Measurements from ENCODE around the gene KCTD16. TPM values are rescaled to one million over a fixed set of nuclear protein-coding genes. Genes with fewer than 3 reads are reported as not detected.

KCTD16 gene
- polyA plus RNA-seq, 1 of the 3 experiments (the other 2 are of a cell fraction), result 0.03 TPM

DNA sequence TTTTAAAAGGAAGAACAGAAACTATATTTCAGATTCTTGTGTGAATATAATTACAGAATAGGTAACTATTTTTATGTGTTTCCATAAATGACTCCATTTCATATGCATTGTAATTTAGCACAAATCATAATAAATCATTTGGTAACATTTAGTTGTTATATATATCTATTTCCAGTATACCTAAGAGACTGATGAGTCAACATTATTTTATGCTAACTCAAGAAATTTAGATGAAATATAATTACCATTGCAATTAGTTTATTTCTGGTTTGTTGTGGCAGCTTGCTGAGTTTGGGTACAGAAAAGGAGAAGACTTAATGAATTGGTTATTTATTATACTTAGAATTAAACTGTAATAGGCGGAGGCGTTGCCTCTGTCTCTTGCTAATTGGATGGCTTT is 314.9 kb downstream of the KCTD16 start (continued):
- no peak for TF ChIP-seq RXRA (IDR thresholded peaks at IDR 0.05; ENCODE audit: borderline replicate concordance, low read depth)
- no peak for TF ChIP-seq TAF1 (IDR thresholded peaks at IDR 0.05; ENCODE audit: borderline replicate concordance, low read depth, low read length)
- TF ChIP-seq EP300 (IDR thresholded peaks at IDR 0.05; ENCODE audit: borderline replicate concordance in 1 of 2, low read depth in 1 of 2, low read length in 1 of 2), result no peak
- TF ChIP-seq ELF1 (IDR thresholded peaks at IDR 0.05), result no peak

DNA sequence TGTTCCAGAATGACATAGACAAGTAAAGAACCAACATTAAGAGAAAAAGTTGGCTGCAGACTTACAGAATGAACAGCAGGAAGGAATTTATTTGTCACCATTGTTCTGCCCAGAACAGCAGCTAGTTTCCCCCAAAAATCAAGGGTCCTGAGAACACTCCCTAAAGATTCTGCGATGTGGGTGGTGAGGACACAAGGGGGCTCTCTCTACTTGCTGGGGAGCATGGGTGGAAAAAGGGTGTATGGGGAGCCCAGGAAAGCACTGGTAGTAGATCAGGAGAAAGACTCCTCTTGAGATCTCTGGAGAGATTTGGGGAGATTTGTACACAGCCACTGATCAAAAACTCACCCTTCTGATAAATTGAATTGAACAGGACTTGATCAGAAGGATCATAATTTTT is 316.5 kb downstream of the KCTD16 start:
- Histone ChIP-seq H3F3A (replicated peaks; ENCODE audit: insufficient read depth) (peaks cover 5% of the 10 kb centered on the region), H3K79me2 (ENCODE audit: insufficient read depth) (no peaks in the 10 kb centered on the region), H3K9me2 (no peaks in the 10 kb centered on the region), H3K4me3 (ENCODE audit: low read depth in 2 of 2, low read length in 1 of 2) (no peak overlapping the region), H3K4me1 (ENCODE audit: control insufficient read depth in 1 of 2, insufficient read depth in 2 of 2, low read depth in 1 of 2, low read length in 1 of 2) (peaks cover 0 to 3% of the 10 kb centered on the region in 2 experiments; a peak in 2 of 4 replicates), H3K27ac (ENCODE audit: low read depth in 2 of 2, low read length in 1 of 2) (no peak overlapping the region), H3K27me3 (ENCODE audit: insufficient read depth) (no peaks in the 10 kb centered on the region), H3K9ac (no peak overlapping the region), H2AFZ (ENCODE audit: low read depth) (no peak overlapping the region), H3K9me3 (no peaks in the 10 kb centered on the region), H3K36me3 (replicated peaks in 1 of 2; ENCODE audit: control insufficient read depth in 1 of 2, insufficient read depth in 2 of 2, low read length in 1 of 2) (no peaks in the 10 kb centered on the region), H4K20me1 (ENCODE audit: insufficient read depth) (no peaks in the 10 kb centered on the region), H3K4me2 (no peak overlapping the region)
- TF ChIP-seq RXRA (IDR thresholded peaks at IDR 0.05; ENCODE audit: borderline replicate concordance, low read depth), result no peak
- TF ChIP-seq RCOR1 (IDR thresholded peaks at IDR 0.05; ENCODE audit: low read length), result no peak
- TF ChIP-seq CHD2 (IDR thresholded peaks at IDR 0.05; ENCODE audit: low read length, partially characterized antibody), result no peak
- no peak for TF ChIP-seq GABPA (IDR thresholded peaks at IDR 0.05; ENCODE audit: low read depth)
- TF ChIP-seq, protein P1, sequence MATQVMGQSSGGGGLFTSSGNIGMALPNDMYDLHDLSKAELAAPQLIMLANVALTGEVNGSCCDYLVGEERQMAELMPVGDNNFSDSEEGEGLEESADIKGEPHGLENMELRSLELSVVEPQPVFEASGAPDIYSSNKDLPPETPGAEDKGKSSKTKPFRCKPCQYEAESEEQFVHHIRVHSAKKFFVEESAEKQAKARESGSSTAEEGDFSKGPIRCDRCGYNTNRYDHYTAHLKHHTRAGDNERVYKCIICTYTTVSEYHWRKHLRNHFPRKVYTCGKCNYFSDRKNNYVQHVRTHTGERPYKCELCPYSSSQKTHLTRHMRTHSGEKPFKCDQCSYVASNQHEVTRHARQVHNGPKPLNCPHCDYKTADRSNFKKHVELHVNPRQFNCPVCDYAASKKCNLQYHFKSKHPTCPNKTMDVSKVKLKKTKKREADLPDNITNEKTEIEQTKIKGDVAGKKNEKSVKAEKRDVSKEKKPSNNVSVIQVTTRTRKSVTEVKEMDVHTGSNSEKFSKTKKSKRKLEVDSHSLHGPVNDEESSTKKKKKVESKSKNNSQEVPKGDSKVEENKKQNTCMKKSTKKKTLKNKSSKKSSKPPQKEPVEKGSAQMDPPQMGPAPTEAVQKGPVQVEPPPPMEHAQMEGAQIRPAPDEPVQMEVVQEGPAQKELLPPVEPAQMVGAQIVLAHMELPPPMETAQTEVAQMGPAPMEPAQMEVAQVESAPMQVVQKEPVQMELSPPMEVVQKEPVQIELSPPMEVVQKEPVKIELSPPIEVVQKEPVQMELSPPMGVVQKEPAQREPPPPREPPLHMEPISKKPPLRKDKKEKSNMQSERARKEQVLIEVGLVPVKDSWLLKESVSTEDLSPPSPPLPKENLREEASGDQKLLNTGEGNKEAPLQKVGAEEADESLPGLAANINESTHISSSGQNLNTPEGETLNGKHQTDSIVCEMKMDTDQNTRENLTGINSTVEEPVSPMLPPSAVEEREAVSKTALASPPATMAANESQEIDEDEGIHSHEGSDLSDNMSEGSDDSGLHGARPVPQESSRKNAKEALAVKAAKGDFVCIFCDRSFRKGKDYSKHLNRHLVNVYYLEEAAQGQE (IDR thresholded peaks at IDR 0.05; ENCODE audit: low read depth, low read length), result no peak
- TF ChIP-seq GATA2 (CRISPR knock-in tag; IDR thresholded peaks at IDR 0.05), result no peak
- TF ChIP-seq NFIC (IDR thresholded peaks at IDR 0.05; ENCODE audit: borderline replicate concordance), result no peak
- TF ChIP-seq, protein P2, sequence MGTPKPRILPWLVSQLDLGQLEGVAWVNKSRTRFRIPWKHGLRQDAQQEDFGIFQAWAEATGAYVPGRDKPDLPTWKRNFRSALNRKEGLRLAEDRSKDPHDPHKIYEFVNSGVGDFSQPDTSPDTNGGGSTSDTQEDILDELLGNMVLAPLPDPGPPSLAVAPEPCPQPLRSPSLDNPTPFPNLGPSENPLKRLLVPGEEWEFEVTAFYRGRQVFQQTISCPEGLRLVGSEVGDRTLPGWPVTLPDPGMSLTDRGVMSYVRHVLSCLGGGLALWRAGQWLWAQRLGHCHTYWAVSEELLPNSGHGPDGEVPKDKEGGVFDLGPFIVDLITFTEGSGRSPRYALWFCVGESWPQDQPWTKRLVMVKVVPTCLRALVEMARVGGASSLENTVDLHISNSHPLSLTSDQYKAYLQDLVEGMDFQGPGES (IDR thresholded peaks at IDR 0.05; ENCODE audit: low read depth, low read length), result no peak
- no peak for TF ChIP-seq FOXJ3 (CRISPR knock-in tag; IDR thresholded peaks at IDR 0.05)
- no peak for TF ChIP-seq TAF1 (IDR thresholded peaks at IDR 0.05; ENCODE audit: borderline replicate concordance, low read depth, low read length)
- no peak for TF ChIP-seq ELF1 (IDR thresholded peaks at IDR 0.05)
- no peak for TF ChIP-seq RFX5 (IDR thresholded peaks at IDR 0.05; ENCODE audit: low read length)
- no peak for TF ChIP-seq TCF12 (IDR thresholded peaks at IDR 0.05)
- TF ChIP-seq FOXM1 (IDR thresholded peaks at IDR 0.05; ENCODE audit: low read depth), result no peak
- TF ChIP-seq MXI1 (IDR thresholded peaks at IDR 0.05; ENCODE audit: low read depth, low read length), result no peak
- TF ChIP-seq, protein P3, sequence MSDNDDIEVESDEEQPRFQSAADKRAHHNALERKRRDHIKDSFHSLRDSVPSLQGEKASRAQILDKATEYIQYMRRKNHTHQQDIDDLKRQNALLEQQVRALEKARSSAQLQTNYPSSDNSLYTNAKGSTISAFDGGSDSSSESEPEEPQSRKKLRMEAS (IDR thresholded peaks at IDR 0.05; ENCODE audit: low read depth), result no peak
- TF ChIP-seq POLR2AphosphoS5 (IDR thresholded peaks at IDR 0.05; ENCODE audit: low read depth, low read length), result no peak
- no peak for TF ChIP-seq SMC3 (IDR thresholded peaks at IDR 0.05; ENCODE audit: low read depth, low read length)
- ChIA-PET CTCF (interaction anchor here (1.5 kb wide), 1 partner anchor 19 kb away, joined by 4 read pairs; no protein-coding TSS in a partner anchor), POLR2A (no interaction called here)
- 86% methylated on average over 1 of the region's 1 CpG for WGBS (ENCODE audit: low lambda C conversion rate)
- DNase-seq, result no peak

All from SK-N-SH (cell line).